ENCODE data around the gene UCKL1.

Gene UCKL1

DNA sequence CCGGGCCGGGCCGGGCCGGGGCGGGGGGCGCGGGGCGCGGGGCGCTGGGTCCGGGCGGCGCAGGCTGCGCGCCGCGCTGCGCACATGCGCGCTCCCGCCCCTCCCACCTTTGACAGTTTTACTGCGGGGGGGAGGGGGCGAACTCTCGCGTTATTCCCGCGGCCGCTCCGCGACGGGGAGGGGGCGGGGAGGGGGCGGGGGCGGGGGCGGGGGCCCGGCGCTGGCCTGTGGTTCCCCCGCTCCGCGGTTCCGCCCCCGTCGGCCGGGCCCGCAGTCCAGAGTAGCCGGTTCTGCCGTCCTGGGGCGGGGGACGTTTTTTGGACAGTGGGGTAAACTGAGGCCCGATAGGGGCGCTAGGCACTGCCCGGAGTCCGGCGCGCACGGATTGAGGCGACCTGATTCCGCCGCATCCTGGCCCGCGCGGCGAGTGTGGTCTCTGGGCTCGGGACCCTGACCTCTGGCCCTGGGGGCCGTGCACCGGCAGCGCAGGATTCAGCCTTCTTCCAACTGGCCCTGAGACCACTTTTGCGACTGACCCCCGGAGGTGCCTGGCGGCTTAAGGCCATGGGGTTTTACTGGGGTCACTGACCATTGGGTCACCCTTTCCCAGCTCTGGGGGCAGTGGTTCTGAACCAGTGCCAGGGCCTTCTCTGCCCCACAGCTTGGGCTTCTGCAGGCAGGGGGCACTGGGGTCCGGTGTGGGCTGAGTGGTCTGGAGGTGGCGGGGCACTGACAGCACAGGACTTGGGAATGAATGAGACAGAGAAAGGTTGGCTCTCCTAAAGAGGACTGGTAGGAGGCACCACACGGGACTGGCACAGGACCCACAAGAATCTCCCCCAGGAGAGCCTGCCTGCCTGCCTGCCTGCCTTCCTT, 13.9 kb upstream of the UCKL1 start, which contains the start of gene ZNF512B:
ZNF512B (minus strand) TSS at position 93 of the 876 bp plus-strand sequence. CDS start 1,980 bp downstream, outside the sequence.
- H3K9me3 ChIP-seq (ENCODE audit: control insufficient read depth, low read length): peaks cover 6% of the 10 kb centered on the region
- peaks cover 4% of the 10 kb centered on the region for H3K27me3 ChIP-seq (ENCODE audit: control insufficient read depth, insufficient read depth, low read length)
- H3K9ac ChIP-seq (ENCODE audit: low read length): peak within 1 kb of the TSS; percentile 76
- H3K4me3 ChIP-seq (ENCODE audit: low read length): peak within 1 kb of the TSS; percentile 31
- H3K4me1 ChIP-seq (ENCODE audit: control insufficient read depth, insufficient read depth, low read length): peaks cover 32% of the 10 kb centered on the region
- H3K36me3 ChIP-seq (ENCODE audit: control insufficient read depth, insufficient read depth, low read length): peaks cover 5% of the 10 kb centered on the region

GRCh38 chr20:63968928-63969760, 12.9 kb upstream of the UCKL1 start:
- peaks cover 23% of the 10 kb centered on the region for H3K4me1 ChIP-seq (ENCODE audit: control insufficient read depth, insufficient read depth, low read length)
- H3K9ac ChIP-seq (ENCODE audit: low read length): peak overlapping the region; percentile 76
- peaks cover 4% of the 10 kb centered on the region for H3K27me3 ChIP-seq (ENCODE audit: control insufficient read depth, insufficient read depth, low read length)
- peak overlapping the region; percentile 31 for H3K4me3 ChIP-seq (ENCODE audit: low read length)
- peaks cover 5% of the 10 kb centered on the region for H3K36me3 ChIP-seq (ENCODE audit: control insufficient read depth, insufficient read depth, low read length)
- H3K9me3 ChIP-seq (ENCODE audit: control insufficient read depth, low read length): peaks cover 6% of the 10 kb centered on the region

DNA sequence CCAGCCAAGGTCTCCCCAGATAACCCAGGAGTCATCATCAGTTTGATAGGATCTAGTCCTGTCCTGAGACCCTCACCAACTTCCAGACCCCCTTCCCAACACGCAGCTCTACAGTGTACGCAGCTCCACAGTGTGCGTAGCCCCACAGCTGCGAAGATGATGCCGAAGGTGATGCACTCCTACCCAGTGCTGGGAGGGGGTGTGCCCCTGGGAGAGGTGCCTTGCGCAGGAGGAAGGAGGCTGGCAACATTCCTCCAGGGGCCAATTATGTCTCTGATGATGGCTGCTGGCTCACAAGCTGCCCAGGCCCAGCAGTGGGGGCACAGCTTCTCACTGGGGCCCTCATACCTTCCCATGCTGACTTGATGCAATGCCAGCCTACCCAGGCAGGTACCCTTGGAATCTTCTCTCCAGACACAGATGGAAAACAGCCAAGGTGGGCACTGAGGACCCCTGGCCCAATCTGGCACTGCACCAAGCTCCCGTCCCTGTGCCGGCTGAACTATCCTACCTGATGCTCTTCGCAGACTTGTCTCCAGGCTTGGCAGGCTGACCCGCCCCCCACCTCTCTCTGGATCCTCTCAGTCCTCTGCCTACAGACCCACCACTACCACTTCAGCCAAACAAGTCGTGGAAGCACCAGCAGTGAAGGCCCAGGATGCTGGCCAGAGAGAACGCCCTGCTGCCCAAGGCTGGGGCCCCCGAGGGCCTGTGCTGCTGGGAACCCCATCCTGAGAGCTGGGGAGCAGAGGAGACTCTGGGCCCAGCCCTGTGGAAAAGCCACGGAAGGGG, 12.1 kb upstream of the UCKL1 start:
- H3K4me3 ChIP-seq (ENCODE audit: low read length): no peak overlapping the region
- H3K36me3 ChIP-seq (ENCODE audit: control insufficient read depth, insufficient read depth, low read length): peaks cover 5% of the 10 kb centered on the region
- peak overlapping the region; percentile 76 for H3K9ac ChIP-seq (ENCODE audit: low read length)
- peaks cover 4% of the 10 kb centered on the region for H3K27me3 ChIP-seq (ENCODE audit: control insufficient read depth, insufficient read depth, low read length)
- peaks cover 6% of the 10 kb centered on the region for H3K9me3 ChIP-seq (ENCODE audit: control insufficient read depth, low read length)
- peaks cover 15% of the 10 kb centered on the region for H3K4me1 ChIP-seq (ENCODE audit: control insufficient read depth, insufficient read depth, low read length)

- H3K4me3 ChIP-seq (ENCODE audit: low read length): no peak overlapping the region
- H3K36me3 ChIP-seq (ENCODE audit: control insufficient read depth, insufficient read depth, low read length): peaks cover 5% of the 10 kb centered on the region
- H3K27me3 ChIP-seq (ENCODE audit: control insufficient read depth, insufficient read depth, low read length): peaks cover 4% of the 10 kb centered on the region
- H3K9me3 ChIP-seq (ENCODE audit: control insufficient read depth, low read length): peaks cover 6% of the 10 kb centered on the region
- H3K4me1 ChIP-seq (ENCODE audit: control insufficient read depth, insufficient read depth, low read length): peaks cover 15% of the 10 kb centered on the region
- no peak overlapping the region for H3K9ac ChIP-seq (ENCODE audit: low read length)
Measured at GRCh38 chr20:63967330-63968135, 11.3 kb upstream of the UCKL1 start.

DNA sequence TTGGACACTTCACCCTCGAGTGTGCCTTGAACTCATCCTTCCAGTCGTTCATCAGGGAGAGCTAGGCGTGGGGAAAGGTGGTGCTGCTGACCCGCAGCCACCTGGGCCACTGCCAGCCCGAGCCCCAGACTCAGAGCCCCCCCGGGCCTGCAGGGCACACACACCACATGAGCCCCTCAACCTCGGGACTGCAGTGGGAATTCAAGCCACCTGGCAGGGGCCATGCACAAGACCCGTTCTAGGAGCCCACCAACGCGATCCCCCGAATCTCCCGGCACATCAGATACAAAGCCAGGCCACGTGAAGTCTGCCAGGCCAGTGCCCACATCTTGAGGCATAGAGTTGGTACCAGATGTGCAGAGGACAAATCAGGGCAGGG, 10.7 kb upstream of the UCKL1 start:
- H3K27me3 ChIP-seq (ENCODE audit: control insufficient read depth, insufficient read depth, low read length): peaks cover 4% of the 10 kb centered on the region
- peaks cover 5% of the 10 kb centered on the region for H3K36me3 ChIP-seq (ENCODE audit: control insufficient read depth, insufficient read depth, low read length)
- H3K9me3 ChIP-seq (ENCODE audit: control insufficient read depth, low read length): peaks cover 6% of the 10 kb centered on the region
- no peak overlapping the region for H3K4me3 ChIP-seq (ENCODE audit: low read length)
- peaks cover 15% of the 10 kb centered on the region for H3K4me1 ChIP-seq (ENCODE audit: control insufficient read depth, insufficient read depth, low read length)
- H3K9ac ChIP-seq (ENCODE audit: low read length): no peak overlapping the region

DNA sequence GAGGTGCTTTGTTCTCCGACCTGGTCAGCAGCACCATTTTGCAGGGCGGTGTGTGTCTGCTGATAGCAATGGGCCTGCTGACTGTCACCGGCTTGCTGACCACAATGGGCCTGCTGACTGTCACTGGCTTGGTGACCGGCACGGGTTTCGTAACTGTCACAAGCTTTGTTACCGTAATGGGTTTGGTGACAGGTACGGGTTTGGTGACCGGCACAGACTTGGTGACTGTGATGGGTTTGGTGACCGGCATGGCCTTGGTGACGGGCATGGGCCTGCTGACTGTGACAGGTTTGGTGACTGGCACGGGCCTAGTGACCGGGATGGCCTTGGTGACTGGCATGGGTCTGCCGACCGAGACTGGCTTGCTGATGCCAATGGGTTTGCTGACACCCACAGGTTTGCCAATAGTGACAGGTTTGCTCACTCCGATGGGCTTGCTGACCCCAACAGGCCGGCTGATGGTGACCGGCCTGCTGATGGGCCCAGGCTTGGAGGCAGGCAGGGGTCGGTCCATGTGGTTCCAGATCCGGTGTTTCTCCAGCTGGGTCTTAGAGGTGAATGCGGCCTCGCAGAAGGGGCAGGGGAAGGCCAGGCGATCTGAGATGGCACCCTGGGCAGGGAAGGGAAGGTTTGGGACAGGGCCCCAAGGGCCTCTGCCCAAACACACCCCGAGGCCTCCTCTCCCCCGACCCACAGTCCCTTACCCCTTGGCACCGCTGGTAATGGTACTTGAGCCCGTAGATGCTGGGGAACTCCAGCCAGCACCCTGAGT, 10.1 kb upstream of the UCKL1 start:
- H3K4me3 ChIP-seq (ENCODE audit: low read length): no peak overlapping the region
- H3K4me1 ChIP-seq (ENCODE audit: control insufficient read depth, insufficient read depth, low read length): peaks cover 15% of the 10 kb centered on the region
- peaks cover 6% of the 10 kb centered on the region for H3K9me3 ChIP-seq (ENCODE audit: control insufficient read depth, low read length)
- H3K27me3 ChIP-seq (ENCODE audit: control insufficient read depth, insufficient read depth, low read length): peaks cover 4% of the 10 kb centered on the region
- H3K9ac ChIP-seq (ENCODE audit: low read length): no peak overlapping the region
- peaks cover 5% of the 10 kb centered on the region for H3K36me3 ChIP-seq (ENCODE audit: control insufficient read depth, insufficient read depth, low read length)

DNA sequence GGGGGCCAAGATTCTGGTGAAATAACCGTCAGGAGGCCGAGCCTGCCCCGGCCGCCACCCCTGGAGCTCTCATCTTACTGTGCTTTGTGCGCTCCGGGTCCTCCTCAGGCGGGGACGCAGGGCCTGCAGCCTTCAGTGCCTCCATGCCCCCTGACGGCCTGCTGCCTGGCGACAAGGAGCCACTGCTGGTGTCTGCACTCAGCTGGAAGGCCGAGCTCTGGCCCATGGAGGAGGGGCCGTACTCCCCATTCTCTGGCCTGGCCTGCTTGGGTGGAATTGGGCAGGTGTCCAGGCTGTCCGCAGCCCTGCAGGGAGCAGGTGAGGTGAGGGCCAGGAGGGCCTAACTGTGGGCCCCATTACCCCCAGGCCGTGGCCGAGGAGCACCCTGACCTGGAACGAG, 8.2 kb upstream of the UCKL1 start:
- H3K27me3 ChIP-seq (ENCODE audit: control insufficient read depth, insufficient read depth, low read length): no peaks in the 10 kb centered on the region
- H3K9me3 ChIP-seq (ENCODE audit: control insufficient read depth, low read length): peaks cover 6% of the 10 kb centered on the region
- H3K4me3 ChIP-seq (ENCODE audit: low read length): no peak overlapping the region
- H3K4me1 ChIP-seq (ENCODE audit: control insufficient read depth, insufficient read depth, low read length): peaks cover 10% of the 10 kb centered on the region
- H3K36me3 ChIP-seq (ENCODE audit: control insufficient read depth, insufficient read depth, low read length): peaks cover 5% of the 10 kb centered on the region
- H3K9ac ChIP-seq (ENCODE audit: low read length): no peak overlapping the region

DNA sequence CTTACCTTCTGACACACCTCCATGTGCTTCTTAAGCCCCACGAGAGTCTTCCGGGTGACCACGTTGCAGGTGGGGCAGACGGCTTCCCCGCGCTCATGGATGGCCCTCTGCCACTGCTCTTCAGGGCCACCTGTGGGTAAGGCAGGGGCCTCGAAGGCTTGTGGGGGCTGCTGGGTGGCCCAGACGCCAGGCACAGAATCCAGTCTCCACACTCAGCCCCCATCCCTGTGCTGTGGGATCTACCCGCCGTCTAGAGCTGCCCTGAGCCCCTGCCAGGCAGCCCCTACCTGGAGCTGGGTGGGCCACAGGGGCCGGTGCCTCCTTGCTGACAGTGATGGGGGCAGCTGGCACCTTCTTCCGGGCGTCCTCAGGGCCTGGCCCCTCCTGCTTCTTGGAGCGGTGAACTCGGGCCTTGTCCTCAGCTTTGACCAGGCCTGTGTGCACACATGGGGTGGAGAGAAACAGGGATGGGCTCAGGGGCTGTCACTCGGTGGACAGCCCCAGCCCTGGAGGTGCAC, 7.6 kb upstream of the UCKL1 start:
- peaks cover 6% of the 10 kb centered on the region for H3K9me3 ChIP-seq (ENCODE audit: control insufficient read depth, low read length)
- H3K4me3 ChIP-seq (ENCODE audit: low read length): no peak overlapping the region
- peaks cover 5% of the 10 kb centered on the region for H3K36me3 ChIP-seq (ENCODE audit: control insufficient read depth, insufficient read depth, low read length)
- H3K27me3 ChIP-seq (ENCODE audit: control insufficient read depth, insufficient read depth, low read length): no peaks in the 10 kb centered on the region
- H3K4me1 ChIP-seq (ENCODE audit: control insufficient read depth, insufficient read depth, low read length): peaks cover 7% of the 10 kb centered on the region
- H3K9ac ChIP-seq (ENCODE audit: low read length): no peak overlapping the region

DNA sequence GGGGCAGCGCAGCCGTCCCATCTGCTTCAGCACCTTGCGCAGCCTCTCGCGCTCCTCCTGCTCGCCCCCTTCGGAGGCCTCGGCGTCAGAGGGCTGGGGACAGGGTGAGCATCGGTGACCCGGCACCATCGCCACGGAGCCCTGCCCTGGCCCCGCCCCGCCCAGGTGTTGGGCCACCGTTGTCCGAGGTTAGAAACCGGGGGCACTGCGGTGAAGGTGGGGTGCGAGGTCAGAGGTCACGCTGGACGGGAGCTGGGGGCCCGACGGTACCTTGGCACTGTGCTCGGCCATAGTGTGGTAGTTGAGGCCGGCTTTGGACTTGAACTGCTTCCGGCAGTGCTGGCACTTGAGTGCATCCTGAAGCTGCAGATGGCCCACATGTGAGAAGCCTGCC, 7.1 kb upstream of the UCKL1 start:
- no peak overlapping the region for H3K4me3 ChIP-seq (ENCODE audit: low read length)
- no peaks in the 10 kb centered on the region for H3K27me3 ChIP-seq (ENCODE audit: control insufficient read depth, insufficient read depth, low read length)
- H3K36me3 ChIP-seq (ENCODE audit: control insufficient read depth, insufficient read depth, low read length): peaks cover 5% of the 10 kb centered on the region
- peaks cover 5% of the 10 kb centered on the region for H3K4me1 ChIP-seq (ENCODE audit: control insufficient read depth, insufficient read depth, low read length)
- peaks cover 6% of the 10 kb centered on the region for H3K9me3 ChIP-seq (ENCODE audit: control insufficient read depth, low read length)
- H3K9ac ChIP-seq (ENCODE audit: low read length): no peak overlapping the region

DNA sequence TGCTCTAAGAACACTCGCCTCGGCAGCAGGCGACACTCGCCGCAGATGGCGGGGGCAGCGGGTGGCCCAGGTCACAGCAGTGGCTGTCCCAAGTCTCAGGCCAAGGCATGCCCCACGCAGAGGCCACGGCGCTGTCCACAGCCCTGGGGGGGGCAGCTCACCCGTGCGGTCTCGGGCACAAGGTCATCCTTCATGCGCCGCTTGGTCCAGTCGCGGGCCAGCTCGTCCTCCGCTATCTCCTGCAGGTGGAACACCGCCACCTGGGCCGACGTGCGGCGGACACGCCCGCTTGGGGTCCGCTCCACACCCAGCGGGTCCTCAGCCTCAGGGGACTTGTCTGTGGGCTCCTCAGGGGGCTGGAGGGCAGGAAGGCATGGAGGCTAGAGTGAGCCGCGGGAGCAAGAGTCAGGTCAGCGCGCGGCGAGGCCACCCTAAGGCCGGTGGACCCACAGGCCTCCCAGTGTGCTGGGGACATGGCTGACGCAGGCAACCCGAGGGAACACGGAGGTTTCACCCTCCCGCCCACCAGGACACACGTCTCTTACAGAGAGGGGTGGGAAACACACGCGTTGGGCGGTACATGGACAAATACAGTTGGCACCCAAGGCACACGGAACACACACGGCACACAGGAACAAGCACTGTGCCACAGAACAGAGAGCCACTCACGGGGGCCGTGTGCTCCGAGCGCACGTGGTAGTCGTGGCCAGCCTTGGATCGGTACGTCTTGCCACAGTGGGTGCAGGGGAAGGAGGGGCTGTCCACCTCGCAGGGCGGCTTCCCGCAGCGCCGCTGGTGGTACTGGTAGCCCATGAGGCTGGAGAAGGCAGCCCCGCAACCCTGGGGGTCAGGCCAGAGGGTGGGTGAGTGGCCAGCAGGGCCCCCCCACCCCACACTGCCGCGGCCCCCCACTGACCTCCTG, 6.5 kb upstream of the UCKL1 start:
- H3K4me3 ChIP-seq (ENCODE audit: low read length): no peak overlapping the region
- peaks cover 5% of the 10 kb centered on the region for H3K36me3 ChIP-seq (ENCODE audit: control insufficient read depth, insufficient read depth, low read length)
- H3K9me3 ChIP-seq (ENCODE audit: control insufficient read depth, low read length): peaks cover 6% of the 10 kb centered on the region
- no peaks in the 10 kb centered on the region for H3K27me3 ChIP-seq (ENCODE audit: control insufficient read depth, insufficient read depth, low read length)
- H3K4me1 ChIP-seq (ENCODE audit: control insufficient read depth, insufficient read depth, low read length): peaks cover 8% of the 10 kb centered on the region
- H3K9ac ChIP-seq (ENCODE audit: low read length): no peak overlapping the region
